Keratinocyte (primary cell): ENCODE results near the gene CCNY. TPM values are rescaled to one million over a fixed set of nuclear protein-coding genes. Genes with fewer than 3 reads are reported as not detected.
"Not testable (repeated sequence)": the region's sequence is repeated elsewhere in the genome, so short reads cannot be mapped to it uniquely, and the experiment has no call there.

Experiments used
- DNase-seq: peaks from one replicate; pipeline ENCODE4 v3.0.0-alpha.2; 2011; ENCODE audit warnings: low read depth, missing footprints, low spot score
- FAIRE-seq: peaks from 2 replicates; lab custom pipeline; 2011; peaks lifted over from hg19 to GRCh38; lab: Jason Lieb, UNC
- H2AFZ ChIP-seq: 2 replicates; pipeline ENCODE4 v1.6.0; 2012; ENCODE audit warnings: low read length, control low read depth, inconsistent platforms; ENCODE audit not compliant: control insufficient read depth
- H3K27ac ChIP-seq: 2 replicates; pipeline ENCODE4 v1.5.1; 2011; ENCODE audit warnings: low read length; ENCODE audit not compliant: control insufficient read depth, insufficient read depth
- H3K27me3 ChIP-seq: 3 replicates; pipeline ENCODE4 v1.6.0; 2011; ENCODE audit warnings: low read length; ENCODE audit not compliant: control insufficient read depth, insufficient read depth; ENCODE audit errors: extremely low read depth
- H3K36me3 ChIP-seq, 2 experiments: 2 replicates in 1 of 2; 3 replicates in 1 of 2; pipeline ENCODE4 v1.5.1; 2011; ENCODE audit warnings: low read length in 2 of 2, mild to moderate bottlenecking in 1 of 2; ENCODE audit not compliant: control insufficient read depth in 2 of 2, insufficient read depth in 2 of 2; ENCODE audit errors: extremely low read depth in 1 of 2
- H3K4me1 ChIP-seq: 3 replicates; pipeline ENCODE4 v1.5.1; 2011; ENCODE audit warnings: low read length; ENCODE audit not compliant: control insufficient read depth, insufficient read depth; ENCODE audit errors: extremely low read depth
- H3K4me2 ChIP-seq: 3 replicates; pipeline ENCODE4 v1.6.0; 2011; ENCODE audit warnings: low read depth, low read length; ENCODE audit not compliant: control insufficient read depth, insufficient read depth; ENCODE audit errors: extremely low read depth
- H3K4me3 ChIP-seq, 3 experiments: fragments of 200-600 bp in 1 of 3; sonication (generic) in 1 of 3; 2 replicates in 2 of 3; 3 replicates in 1 of 3; pipeline ENCODE4 v1.5.1; 2011 to 2016; ENCODE audit warnings: low read length in 3 of 3, mild to moderate bottlenecking in 3 of 3, control low read depth in 2 of 3, inconsistent platforms in 1 of 3, low read depth in 1 of 3, mixed read lengths in 1 of 3, mixed run types in 1 of 3, moderate library complexity in 1 of 3; ENCODE audit not compliant: control insufficient read depth in 2 of 3, insufficient read depth in 2 of 3; ENCODE audit errors: extremely low read depth in 1 of 3
- H3K79me2 ChIP-seq: 2 replicates; pipeline ENCODE4 v1.6.0; 2012; ENCODE audit warnings: low read length; ENCODE audit not compliant: control insufficient read depth, insufficient read depth
- H3K9ac ChIP-seq: 3 replicates; pipeline ENCODE4 v1.6.0; 2011; ENCODE audit warnings: low read length; ENCODE audit not compliant: control insufficient read depth, insufficient read depth; ENCODE audit errors: extremely low read depth
- H3K9me1 ChIP-seq: 3 replicates; pipeline ENCODE4 v1.6.0; 2011; ENCODE audit warnings: low read length; ENCODE audit not compliant: control insufficient read depth, insufficient read depth; ENCODE audit errors: extremely low read depth
- H3K9me3 ChIP-seq: 2 replicates; pipeline ENCODE4 v1.5.1; 2012; ENCODE audit warnings: low read depth, low read length; ENCODE audit not compliant: control insufficient read depth
- H4K20me1 ChIP-seq: 3 replicates; pipeline ENCODE4 v1.6.0; 2011; ENCODE audit warnings: low read length; ENCODE audit not compliant: control insufficient read depth, insufficient read depth; ENCODE audit errors: extremely low read depth
- CTCF ChIP-seq, 3 experiments: IDR thresholded peaks in 1 of 3; conservative IDR thresholded peaks in 1 of 3; optimal IDR thresholded peaks in 1 of 3; 2 replicates in 2 of 3; 3 replicates in 1 of 3; pipeline versions ENCODE3 to v1.5.1; 2011; ENCODE audit warnings: low read length in 3 of 3, mild to moderate bottlenecking in 3 of 3, moderate library complexity in 2 of 3, control low read depth in 1 of 3, inconsistent platforms in 1 of 3; ENCODE audit not compliant: insufficient read depth in 2 of 3; ENCODE audit errors: extremely low read depth in 1 of 3
- EZH2 ChIP-seq: IDR thresholded peaks from one replicate; pipeline ENCODE4 v1.6.1; 2012; ENCODE audit warnings: inconsistent platforms, mild to moderate bottlenecking, low read length, moderate library complexity
- dilution Hi-C: fragments of 300-500 bp; cut with MboI; formaldehyde crosslinking; loops from one replicate; pipeline ENCODE4 v1.7.0; 2020; ENCODE audit warnings: low sequenced_read_pairs; ENCODE audit not compliant: extremely low pct_ligation_motif_present
- polyA plus RNA-seq, 5 experiments: library from polyadenylated mRNA; depleted of rRNA in 3 of 5; stranded (reverse) in 3 of 5; stranded (forward) in 1 of 5; unstranded in 1 of 5; fragments of >200 nt; gene quantifications; 1 replicate in 1 of 5; 2 replicates in 3 of 5; 3 replicates in 1 of 5; pipeline versions ENCODE4 v1.2.1 to v1.2.3, GENCODE V29; 2011 to 2012; ENCODE audit warnings: missing spikeins in 2 of 5, low read depth in 1 of 5, low replicate concordance in 1 of 5

Gene CCNY
- polyA plus RNA-seq, 1 donor (not counting 4 experiments of a cell fraction or from before 2014, with no cell fraction given), result 58.9 TPM

- no peak overlapping the region for H3K4me2 ChIP-seq
- dilution Hi-C loops, result no loop called here
Observed at GRCh38 chr10:35517431-35518181, 181.3 kb downstream of the CCNY start.

GRCh38 chr10:35518187-35518586 lies 181.9 kb downstream of the CCNY start:
- H3K9ac ChIP-seq, H3K4me2 ChIP-seq, H3K36me3 ChIP-seq, H3K27ac ChIP-seq, dilution Hi-C loops, FAIRE-seq, H3K4me1 ChIP-seq, H2AFZ ChIP-seq, H3K27me3 ChIP-seq, H3K4me3 ChIP-seq, H3K79me2 ChIP-seq, H3K9me3 ChIP-seq, H3K9me1 ChIP-seq, DNase-seq, H4K20me1 ChIP-seq: not testable (repeated sequence)

More at GRCh38 chr10:35517431-35518181, 181.3 kb downstream of the CCNY start:
- DNase-seq (no peak), FAIRE-seq (no peak)
- H3K4me1 ChIP-seq, result no peaks in the 10 kb centered on the region
- H3K9me1 ChIP-seq, result no peaks in the 10 kb centered on the region
- H3K9ac ChIP-seq, result no peak overlapping the region
- no peaks in the 10 kb centered on the region for H3K79me2 ChIP-seq
- H3K36me3 ChIP-seq, result peaks cover 0 to 2% of the 10 kb centered on the region in 2 experiments
- TF ChIP-seq CTCF (optimal IDR thresholded peaks at IDR 0.05 in 1 of 3, IDR thresholded peaks at IDR 0.05 in 1 of 3, conservative IDR thresholded peaks at IDR 0.05 in 1 of 3; ENCODE audit: extremely low read depth in 1 of 3, insufficient read depth in 2 of 3, low read length in 3 of 3) (no peak), EZH2 (no peak)
- H3K27ac ChIP-seq, result no peak overlapping the region
- H2AFZ ChIP-seq, result no peak overlapping the region
- H4K20me1 ChIP-seq, result peaks cover 2% of the 10 kb centered on the region
- no peaks in the 10 kb centered on the region for H3K27me3 ChIP-seq
- H3K9me3 ChIP-seq, result no peaks in the 10 kb centered on the region
- no peak overlapping the region for H3K4me3 ChIP-seq
